GM10266 (cell line): ENCODE measurements around the gene WNT5B.
"Not testable (repeated sequence)": the region's sequence is repeated elsewhere in the genome, so short reads cannot be mapped to it uniquely, and the experiment has no call there.

Experiments
- DNase-seq: peaks from one replicate; pipeline ENCODE4 v3.0.0; 2012; ENCODE audit errors: extremely low spot score
- TF ChIP-seq, protein P1 (sequence below): IDR thresholded peaks from 2 replicates; pipeline ENCODE4 v1.5.1; 2012; ENCODE audit warnings: mild to moderate bottlenecking, low read depth; ENCODE audit not compliant: control insufficient read depth, insufficient read depth; ENCODE audit errors: missing control alignments

Gene WNT5B

DNA sequence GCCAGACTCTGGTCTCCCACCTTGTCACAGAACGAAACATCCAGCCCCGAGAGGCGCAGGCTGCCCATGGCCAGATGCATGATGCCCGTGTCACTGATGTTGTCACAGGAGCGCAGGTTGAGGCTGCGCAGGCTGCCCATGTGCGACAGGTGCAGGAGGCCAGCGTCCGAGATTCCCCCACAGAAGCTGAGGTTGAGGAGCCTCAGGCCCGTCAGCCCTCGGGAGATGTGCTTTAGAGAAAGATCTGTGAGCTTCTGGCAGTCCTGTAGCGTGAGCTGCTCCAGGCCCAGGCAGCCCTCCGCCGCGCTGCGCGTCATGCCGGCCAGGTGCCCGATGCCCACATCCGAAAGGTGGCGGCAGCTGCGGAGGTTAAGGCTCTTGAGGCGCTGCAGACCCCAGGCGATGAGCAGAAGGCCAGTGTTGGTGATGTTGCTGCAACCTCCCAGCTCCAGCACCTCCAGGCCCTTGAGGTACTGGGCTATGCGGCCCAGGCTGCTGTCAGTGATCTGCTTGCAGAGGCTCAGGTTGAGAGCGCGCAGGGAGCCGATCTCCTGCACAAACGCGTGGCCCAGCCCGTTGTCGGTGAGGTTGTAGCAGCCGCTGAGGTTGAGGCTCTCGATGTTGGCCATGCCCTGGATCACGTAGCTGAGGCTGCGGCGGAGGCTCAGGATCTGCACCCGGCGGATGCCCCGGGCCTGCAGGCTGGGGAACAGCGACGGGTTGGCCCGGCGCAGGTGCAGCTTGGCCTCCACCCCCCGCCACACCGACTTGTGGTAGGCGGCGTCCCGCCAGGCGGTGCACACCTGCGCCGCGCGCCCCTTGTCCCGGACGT, 35.6 kb upstream of the WNT5B start:
- no peak for DNase-seq
- TF ChIP-seq, protein P1, sequence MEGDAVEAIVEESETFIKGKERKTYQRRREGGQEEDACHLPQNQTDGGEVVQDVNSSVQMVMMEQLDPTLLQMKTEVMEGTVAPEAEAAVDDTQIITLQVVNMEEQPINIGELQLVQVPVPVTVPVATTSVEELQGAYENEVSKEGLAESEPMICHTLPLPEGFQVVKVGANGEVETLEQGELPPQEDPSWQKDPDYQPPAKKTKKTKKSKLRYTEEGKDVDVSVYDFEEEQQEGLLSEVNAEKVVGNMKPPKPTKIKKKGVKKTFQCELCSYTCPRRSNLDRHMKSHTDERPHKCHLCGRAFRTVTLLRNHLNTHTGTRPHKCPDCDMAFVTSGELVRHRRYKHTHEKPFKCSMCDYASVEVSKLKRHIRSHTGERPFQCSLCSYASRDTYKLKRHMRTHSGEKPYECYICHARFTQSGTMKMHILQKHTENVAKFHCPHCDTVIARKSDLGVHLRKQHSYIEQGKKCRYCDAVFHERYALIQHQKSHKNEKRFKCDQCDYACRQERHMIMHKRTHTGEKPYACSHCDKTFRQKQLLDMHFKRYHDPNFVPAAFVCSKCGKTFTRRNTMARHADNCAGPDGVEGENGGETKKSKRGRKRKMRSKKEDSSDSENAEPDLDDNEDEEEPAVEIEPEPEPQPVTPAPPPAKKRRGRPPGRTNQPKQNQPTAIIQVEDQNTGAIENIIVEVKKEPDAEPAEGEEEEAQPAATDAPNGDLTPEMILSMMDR: no peak

DNA sequence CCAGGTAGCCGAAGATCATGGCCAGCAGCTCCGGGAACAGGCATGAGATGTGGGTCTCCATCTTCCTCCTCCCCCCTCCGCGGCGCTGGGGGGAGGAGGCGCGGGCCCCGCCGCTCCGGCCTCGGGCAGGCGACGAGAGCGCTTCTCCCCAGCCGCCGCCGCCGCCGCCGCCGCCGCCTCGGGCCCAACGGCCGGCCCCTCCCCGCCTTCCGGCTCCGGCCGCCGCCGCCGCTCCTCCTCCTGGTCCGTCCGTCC, 35.1 kb upstream of the WNT5B start:
- TF ChIP-seq, protein P1: no peak
- peak; percentile 88 for DNase-seq

DNA sequence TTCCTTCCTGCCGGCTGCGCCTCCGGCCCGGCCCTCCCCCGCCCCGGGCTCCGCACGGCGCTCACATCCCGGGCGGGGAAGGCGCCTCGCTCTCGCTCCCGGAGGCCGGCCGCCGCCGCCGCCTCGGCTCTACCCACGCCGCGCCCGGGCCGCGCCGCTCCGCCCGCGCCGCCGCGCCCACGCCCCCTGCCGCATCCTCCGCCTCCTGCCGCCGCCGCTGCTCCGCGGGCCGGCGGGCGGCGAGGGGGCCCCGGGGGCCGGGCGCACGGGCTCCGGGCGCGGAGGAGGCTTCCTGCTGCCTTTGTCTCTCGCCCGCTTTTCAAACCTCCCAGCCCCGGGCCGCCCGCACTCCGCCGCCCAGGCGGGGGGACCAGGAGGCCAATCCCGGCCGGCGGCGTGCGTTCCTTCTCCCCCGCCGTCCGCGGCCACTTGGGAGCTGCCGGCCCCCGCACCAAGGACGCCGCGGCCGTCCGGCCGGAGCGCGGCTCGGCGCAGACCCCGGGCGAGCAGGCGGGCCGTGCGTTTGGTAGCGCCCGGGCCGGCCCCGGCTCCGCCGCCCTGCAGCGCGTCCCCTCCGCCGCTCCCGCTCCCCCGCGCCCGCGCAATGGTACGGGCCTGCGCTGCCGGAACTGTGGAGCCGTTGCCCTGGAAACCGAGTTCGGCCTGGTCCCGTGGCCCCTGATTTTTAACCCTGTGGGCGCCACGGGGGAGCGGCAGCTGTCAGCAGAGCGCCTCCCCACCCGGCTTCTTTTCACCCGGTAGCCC, 34.6 kb upstream of the WNT5B start, which contains the start of gene FBXL14:
FBXL14 (minus strand) TSS at position 321 of the 765 bp plus-strand sequence. CDS start 515 bp downstream, outside the sequence.
- peak; percentile 87 for DNase-seq

DNA sequence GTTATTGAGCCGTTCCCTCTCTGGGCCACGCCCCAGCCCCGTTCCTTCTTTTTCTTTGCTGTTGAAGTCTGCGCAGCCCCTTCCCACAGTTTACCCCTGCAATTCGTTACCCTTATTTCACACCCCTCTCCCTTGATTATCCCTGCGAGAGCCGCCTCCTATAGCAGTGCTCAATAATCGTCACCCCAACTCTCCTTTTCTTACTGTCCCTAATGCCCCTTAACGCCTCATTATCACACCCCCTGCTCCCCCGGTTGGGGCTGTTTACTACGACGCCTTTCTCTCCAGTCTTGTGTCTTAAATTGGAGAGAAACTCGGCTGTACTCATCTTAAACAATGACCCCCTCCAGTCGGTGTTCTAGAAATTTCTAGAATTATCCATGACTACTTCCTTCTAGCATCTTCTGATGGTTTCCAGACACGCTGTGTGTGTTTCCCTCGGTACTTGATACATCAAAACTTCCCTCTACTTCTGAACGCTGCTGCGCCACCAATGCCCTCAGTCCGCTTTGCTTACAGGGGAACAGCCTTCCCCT, 33.9 kb upstream of the WNT5B start:
- DNase-seq: no peak
- TF ChIP-seq, protein P1: no peak

More for the DNA sequence above, 34.6 kb upstream of the WNT5B start, which contains the start of gene FBXL14:
- TF ChIP-seq, protein P1: peak; percentile 14

DNA sequence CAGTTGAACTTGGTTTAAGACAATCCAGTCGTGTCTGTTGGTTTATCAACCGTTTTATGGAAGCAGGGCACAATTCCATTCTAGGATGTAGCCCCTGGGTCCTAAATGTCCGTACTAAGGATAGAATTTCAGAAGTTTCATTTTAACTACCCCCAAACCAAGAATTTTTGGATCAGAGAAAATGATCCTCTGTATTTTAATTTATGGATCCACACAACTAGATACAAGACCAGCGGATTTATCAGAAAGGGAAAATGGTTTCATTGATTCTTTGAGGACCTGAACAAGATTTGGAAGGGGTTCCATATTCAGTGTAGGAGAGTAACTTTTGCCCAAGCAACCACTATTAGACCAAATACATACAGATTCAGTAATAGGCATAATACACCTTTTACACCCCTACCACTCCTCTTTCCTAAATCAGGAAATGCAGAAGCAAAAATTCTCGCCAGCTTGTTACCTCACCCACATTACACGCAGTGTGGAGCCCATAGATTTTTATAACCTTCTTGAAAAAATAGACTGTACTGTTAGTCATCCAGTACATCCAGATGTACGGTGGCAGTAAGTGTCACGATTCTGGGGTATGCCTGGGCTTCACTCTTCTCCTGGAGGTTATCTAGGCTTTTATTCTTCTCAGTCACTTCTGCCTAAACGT, 33.2 kb upstream of the WNT5B start:
- TF ChIP-seq, protein P1: no peak
- DNase-seq: no peak

DNA sequence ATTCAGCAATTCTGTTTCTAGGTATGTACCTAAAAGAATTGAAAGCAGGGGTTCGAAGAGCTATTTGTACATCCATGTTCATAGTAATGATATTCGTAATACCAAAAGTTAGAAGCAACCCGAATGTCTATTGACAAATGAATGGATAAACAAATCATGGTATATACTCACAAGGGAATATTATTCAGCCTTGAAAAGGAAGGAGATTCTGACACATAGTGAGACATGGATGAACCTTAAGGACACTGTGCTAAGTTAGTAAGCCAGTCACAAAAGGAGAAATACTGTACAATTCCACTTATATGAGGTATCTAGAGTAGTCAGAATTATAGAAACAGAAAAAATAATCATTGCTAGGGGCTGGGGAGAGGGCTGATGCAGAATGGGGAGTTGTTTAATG, 30.3 kb upstream of the WNT5B start:
- no peak for DNase-seq
- TF ChIP-seq, protein P1: no peak

DNA sequence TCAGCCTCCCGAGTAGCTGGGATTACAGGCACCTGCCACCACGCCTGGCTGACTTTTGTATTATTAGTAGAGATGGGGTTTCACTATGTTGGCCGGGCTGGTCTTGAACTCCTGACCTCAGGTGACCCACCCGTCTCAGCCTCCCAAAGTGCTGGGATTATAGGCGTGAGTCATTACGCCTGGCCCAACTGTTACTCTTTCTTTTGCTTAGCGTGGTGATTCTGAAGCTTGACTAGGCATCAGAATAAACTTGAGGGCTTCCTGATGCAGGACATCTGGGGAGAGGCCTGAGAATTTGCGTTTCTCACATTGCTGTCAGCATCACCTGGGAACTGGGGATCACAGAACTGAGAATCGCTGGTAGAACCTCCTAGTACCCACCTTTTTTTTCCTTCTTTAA, 26.3 kb upstream of the WNT5B start:
- not testable (repeated sequence) for DNase-seq
